ACHN (cell line): ENCODE measurements around the gene GPC6.

Experiments used
- DNase-seq: peaks from one replicate; pipeline ENCODE4 v3.0.0-alpha.2; 2015
- in situ Hi-C: cut with HindIII; loops from 2 replicates; pipeline ENCODE4 v1.10.0; 2017; ENCODE audit warnings: low sequenced_read_pairs, low pct_ligation_motif_present, low pct_unique_long_range_greater_than_20kb

Gene GPC6

DNA sequence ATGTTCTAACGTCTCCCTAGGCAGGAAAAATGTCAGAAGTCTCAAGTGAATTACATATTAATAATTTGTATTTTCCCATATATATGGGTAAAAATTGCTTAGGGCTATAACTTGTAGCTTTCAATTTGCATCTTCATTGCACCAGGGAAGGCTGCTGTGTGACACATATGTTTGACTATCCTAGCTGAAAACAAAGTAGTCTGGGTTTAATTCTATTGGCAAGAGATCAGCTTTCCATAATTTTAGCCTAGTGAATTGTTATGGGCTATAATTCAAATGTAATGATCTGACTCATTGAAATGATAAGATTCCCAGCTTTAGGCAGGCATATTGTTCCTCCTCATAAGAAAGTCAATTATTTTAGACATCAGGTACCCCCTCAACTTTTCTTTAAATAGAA is 699.8 kb downstream of the GPC6 start:
- in situ Hi-C loops = no loop called here
- no peak for DNase-seq

DNA sequence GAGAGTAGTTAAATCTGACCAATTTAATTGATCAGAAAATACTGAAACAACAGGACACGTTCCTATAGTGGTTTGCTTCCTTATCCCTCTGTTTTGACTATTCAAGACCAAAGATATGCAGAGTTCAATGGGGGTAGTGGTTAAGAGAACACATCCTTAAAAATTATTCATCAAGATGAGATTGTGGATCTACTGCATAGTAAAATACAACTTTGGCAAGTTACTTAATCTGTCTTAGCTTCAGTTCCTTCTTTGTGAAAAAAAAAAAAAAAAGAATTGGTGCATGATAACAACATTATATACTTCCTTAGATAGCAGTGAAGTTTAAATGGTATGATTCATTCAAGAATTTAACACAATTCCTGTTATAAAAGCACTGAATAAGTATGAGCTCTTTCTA is 700.8 kb downstream of the GPC6 start:
- DNase-seq = no peak
- in situ Hi-C loops = no loop called here

DNA sequence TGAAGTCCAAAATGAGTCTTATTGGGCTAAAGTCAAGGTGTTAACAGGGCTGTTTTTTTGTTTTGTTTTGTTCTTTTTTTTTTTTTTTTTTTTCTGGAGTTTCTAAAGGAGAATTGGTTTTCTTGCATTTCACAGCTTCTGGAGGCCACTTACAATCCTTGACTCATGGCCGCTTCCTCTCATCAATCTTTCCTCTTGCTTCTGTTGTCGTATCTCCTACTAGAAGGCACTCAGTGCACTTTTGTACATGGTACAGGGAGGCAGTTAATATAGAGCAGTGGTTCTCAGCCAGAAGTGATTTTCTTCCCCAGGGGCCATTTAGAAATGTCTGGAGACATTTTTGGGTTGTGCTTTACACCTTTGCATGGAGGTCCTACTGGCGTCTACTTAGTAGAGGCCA is 706.3 kb downstream of the GPC6 start:
- no peak for DNase-seq
- in situ Hi-C loops = no loop called here

DNA sequence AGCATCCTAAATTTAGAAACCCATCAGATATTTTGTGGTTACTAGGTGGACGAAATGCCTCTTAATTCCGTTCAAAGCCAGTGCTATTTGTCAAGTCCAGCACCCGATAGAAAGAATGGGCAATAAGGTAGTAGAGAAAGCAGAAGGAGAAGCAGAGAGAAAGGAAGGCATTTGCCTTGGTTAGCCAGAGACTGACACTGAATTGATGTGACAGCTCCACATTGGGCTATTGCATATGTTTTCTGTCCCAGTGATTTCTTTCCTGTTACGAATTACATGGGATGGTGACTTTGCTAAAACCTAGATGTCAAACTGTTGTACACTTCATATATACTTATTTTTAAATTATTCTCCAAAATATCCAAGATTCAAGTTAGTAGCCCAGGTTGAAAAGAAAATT is 710.3 kb downstream of the GPC6 start:
- DNase-seq = no peak
- in situ Hi-C loops = no loop called here

DNA sequence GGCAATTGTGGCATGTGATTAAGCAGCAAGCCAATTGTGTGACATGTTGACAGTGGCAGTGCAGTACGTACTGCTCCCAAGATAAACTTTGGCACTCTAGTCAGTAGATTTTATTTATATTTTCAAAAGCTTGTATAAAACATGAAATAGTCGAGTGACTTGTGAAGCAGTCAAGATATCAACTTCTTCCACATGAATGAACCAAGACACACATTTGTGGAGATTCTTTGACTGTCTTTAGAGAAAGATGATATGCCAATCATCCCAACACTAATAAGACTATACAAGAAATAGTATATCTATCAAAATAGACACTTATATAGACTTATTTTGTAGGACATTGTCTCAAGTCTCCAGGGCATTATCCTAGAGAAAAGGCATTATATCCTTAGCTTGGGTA is 714.8 kb downstream of the GPC6 start:
- in situ Hi-C loops = no loop called here
- DNase-seq = no peak

DNA sequence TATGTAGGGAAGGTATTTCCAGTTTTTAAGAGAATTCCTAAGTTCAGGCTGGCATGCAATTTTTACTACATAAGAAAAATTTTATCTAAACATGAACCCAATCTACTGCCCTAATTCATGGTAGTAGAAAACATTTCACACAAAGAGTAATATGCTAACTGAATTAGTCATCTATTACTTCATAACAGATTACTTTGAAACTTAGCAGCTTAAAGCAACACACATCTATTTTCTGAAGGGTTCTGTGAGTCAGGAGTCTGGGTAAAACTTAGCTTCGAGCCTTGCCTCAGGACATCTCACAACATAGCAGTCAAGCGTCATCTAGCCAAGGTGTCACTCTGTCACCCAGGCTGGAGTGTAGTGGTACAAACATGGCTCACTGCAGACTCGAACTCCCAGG is 715.4 kb downstream of the GPC6 start:
- in situ Hi-C loops = no loop called here
- DNase-seq = no peak

DNA sequence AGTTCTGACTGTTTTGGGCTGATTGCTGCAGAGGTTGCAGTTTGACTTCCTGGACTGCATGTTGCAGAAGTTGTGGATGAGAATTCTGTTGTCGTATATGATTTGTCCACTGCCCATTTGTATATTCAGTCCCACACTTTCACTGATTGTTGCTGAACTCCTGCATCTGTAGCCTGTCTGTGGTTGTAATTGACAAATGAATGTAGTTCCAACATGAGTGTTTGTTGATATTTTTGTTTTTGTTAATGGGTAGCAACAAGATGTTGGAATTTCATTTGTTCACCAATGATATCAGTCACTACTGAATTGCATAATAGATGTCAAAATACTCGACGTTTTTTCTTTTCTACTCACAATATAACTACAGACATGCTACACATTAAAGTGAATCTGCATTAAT is 719.0 kb downstream of the GPC6 start:
- no peak for DNase-seq
- in situ Hi-C loops = no loop called here

DNA sequence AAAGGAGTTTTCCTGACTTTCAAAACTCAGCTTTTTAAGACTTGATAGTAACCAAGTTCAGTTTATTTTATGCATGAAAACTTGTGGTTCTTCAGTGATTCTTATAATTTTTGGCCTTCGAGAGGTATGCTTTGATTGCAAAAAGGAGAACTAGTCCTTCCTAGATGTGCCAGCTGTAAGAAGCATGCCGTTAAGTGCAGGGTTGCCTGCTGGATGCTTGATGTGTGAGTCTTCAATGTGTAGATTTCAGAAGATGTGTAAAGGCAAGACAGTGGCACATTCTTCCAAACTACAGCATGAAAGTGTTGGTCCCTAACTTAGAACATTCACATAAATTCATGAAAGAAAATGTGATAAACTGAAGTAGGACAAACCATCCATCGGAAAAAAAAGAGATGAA is 720.4 kb downstream of the GPC6 start:
- in situ Hi-C loops = no loop called here
- DNase-seq = no peak

DNA sequence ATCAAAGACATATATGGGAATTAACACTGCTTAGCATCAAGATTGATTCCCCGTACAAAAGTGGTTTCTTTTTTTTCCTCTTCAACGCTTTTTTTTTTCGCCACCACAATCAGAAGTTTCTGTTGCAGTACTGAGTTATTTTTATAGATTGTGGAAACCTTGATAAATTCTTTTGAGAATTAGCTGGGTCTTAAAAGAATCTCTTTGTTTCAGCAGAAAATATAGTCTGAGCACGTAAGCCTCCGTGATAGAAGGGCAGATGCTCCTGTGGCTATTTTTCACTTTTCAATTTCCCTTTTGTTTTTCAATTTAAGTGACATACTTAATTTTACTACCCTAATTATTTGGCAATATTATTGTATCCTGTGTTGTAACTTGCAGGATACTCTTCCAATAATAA is 721.0 kb downstream of the GPC6 start:
- in situ Hi-C loops = no loop called here
- no peak for DNase-seq

DNA sequence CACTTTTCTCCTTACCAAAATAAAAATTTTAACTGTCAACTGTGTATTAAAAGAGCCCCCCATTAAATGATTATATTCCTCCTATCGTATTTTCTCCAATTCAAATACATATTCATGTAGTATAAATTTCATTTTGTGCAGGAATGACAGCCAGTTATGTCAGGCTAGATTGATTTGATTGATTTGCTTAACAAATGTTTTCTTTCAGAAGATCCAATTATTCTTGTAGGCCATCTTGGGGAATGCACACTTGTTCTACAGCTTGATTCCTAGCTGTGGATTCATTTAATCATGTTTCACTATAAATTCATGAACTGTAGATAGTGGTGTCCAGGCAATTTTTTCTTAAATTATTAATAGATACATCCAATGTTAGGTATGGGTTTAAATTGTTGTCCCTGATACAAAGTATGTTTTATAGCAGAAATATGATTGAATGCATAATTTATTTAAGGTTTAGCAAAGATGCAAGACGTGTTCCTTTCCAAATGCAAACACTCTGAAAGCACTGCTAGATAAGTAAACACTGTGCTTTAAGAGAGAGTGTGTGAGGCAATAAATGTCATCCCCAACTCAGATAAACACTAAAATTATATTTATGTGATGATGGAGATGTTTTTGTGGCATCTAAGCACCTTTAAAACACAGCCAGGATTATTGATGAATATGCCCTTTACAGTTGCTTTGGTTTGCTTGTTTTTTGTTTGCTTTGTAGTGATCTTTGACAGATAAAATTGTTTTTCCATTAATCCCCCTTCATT is 721.7 kb downstream of the GPC6 start:
- in situ Hi-C loops = no loop called here
- DNase-seq = no peak

DNA sequence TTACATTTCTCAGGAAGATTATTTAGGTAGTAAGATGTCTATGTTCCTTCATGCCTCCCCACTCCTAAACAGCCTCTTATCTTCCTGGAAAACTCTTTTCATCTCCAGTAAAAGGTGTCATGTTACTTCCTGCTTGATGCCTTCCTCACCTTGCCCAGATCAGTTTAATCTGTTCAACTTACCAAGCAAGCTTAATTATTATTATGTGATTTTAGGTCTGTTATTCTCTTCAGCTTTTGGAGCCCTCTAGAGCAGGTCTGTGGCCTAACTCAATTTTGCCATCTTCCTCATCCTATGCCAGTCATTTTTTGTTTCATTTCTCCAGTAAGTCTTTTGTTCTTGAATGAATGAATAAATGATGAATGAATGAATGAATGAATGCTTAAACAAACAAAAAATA is 724.5 kb downstream of the GPC6 start:
- DNase-seq = peak; percentile 20
- in situ Hi-C loops = no loop called here

DNA sequence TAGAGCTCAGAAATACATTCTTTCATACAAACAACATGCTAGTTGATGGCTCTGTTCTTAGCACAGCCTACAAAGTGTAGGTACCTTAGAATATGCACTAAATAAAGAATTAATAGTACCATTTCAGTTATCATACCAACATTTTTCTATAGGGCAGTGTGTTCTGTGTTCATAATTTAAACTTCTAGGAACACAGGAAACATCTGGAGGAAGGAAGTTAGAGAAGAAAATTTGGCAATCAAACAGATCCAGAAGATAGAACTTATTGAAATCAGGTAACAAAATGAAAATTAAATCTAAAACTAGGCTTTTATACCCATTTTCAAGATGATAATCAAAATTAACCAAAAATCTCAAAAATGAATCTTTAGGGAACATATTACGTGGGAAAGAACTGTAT is 725.3 kb downstream of the GPC6 start:
- no peak for DNase-seq
- in situ Hi-C loops = no loop called here

DNA sequence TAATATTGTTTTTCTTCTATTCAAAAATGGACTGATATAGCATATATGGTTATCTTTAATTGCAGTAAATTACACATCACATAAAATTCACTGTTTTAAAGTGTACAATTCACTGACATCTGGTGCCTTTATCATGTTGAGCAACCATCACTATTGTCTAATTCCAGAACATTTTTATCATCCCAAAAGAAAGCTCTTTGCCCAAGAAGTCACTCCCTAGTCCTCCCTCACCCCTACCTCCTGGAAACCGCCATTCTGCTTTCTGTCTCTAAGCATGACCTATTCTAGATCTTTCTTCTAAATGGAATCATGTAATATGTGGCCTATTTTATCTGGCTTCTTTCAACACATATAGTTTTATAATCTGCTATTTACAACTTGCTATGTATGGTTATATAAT is 727.2 kb downstream of the GPC6 start:
- no peak for DNase-seq
- in situ Hi-C loops = no loop called here

DNA sequence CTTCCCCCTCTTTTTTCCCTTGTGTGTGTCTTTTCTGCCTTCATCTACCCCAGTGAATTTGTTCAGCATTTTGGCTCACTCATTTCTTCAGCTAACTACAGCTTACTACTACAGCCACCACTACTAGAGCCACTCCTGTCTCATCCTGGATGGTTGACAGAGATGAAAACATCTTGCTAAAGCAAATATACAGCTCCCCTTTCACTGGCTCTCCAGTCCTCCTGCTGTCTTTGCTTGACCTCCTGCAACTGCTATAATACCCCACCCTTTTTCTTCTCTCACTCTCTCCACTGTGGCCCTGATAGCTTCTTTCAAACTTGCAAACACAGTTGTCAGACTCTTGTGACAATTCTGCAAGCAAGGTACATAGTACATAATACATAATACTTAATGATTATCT is 729.3 kb downstream of the GPC6 start:
- in situ Hi-C loops = no loop called here
- no peak for DNase-seq

DNA sequence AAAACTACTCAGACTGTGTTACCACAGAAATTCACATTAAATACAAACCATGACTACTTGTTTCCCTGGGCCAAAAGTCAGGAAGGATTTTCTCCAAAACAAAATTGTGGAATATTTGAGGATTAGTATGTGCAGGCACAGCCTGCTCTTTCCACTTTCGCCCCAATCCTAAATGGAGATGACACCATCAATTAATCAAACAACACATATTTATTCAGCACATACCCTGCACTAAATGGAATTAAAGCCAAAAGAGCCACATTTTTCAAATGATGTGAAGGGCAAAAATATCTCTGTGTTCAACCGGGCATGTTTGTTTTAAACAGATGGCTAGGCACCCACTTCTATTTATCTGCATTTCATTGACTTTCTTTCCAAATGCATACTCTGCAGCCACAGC is 729.8 kb downstream of the GPC6 start:
- no peak for DNase-seq
- in situ Hi-C loops = no loop called here

DNA sequence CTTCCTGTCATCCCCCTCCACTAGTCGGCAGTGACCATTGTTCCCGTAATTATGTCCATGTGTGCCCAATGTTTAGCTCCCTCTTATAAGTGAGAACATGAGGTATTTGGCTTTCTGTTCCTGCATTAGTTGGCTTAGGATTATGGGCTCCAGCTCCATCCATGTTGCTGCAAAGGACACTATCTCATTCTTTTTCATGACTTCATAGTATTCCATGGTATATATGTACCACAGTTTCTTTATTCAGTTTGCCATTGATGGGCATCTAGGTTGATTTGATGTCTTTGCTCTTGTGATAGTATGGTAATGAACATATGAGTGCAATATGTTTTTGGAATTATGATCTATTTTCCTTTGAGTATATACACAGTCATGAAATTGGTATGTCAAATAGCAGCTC is 730.8 kb downstream of the GPC6 start:
- in situ Hi-C loops = no loop called here
- no peak for DNase-seq

DNA sequence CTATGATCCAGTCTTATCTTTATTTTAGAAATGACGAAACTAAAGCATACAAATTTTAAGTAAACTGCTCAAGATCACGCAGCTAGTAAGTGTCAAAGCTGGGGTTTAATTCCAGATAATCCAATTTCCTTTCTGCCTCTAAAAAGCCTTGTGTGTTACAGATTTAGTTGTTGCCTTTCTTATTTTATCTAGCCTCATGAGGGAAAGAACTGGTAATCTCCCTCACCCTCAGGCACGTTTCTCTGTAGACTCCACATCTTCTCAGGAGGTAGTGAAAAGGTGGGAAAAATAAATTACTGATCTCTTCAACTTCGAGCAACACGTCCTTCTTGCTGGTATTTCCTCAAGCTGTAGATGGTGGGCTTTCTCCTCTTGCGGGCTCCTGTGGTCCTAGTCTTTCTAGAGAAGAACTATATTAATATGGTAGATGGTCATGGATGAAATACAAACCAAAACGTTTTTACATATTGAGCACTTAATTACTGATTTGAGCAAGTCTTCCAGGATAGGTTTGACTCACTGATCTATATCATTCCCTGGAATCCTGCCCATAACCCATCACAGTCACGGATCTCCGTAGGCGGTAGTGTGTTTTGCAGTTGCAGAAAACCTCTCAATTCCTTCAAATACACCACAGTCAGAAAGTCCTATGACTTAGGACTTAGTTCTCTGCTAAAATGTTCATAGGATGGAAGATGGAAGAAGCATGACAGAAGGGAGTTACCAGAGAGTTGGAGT is 733.4 kb downstream of the GPC6 start:
- in situ Hi-C loops = no loop called here

DNA sequence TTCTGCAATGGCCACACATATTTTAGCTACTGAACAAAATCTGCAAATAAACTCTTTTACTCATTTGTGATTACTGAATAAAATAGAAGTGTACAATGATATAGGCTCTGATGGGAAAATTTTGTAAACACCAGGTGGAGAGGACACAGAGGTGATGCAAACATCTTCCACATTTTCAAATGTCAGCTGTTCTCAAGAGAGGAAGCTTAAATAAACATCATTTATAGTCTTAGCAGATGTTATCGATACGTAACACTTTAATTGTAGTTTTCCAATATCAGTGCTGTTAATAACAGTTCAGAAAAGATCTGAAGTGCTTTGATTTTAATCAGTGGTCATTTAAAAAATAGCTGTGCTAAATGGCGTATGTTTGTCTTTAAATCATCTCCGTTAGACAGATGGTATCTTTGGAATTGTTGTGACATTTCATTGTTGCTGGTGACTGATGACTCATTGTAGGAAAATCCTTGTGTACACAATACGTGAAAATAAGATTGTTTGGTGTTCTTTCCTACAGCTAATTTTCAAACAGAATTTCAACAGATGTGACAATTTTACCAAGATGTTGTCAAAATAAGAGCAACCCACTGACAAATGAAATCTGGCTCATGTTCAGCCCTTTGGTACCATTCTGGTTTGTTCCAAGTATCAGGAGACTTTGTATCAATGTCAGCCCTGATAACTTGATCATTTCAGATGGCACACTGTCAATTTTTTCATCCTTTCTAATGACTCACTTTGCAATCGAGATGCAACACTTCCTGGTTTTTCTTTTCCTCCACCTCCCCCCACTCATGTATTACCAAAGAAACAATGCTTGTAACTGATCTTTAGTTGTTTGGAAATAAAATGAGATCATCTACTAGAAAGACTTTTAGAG is 736.9 kb downstream of the GPC6 start:
- in situ Hi-C loops = no loop called here
- no peak for DNase-seq

More for the DNA sequence above, 733.4 kb downstream of the GPC6 start:
- no peak for DNase-seq

DNA sequence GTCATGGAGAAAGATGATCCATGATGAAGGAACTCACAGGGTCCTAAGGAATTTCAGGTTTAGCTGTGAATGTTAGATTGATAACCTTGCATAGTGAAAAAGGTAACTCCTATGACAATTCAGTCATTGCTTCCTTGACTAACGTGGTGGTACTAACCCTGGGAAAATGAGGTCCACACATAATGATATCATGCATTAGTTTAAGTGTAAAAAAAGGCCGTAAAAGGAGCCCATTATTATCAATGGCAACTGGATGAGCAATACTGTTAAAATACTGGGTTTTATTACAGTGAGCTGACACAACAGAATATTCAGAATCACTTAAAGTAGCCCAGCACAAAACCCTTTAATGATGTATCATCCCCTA is 737.5 kb downstream of the GPC6 start:
- in situ Hi-C loops = no loop called here
- DNase-seq = no peak
